WERI-Rb-1 (cell line): ENCODE measurements around the gene ENO3.

Experiments used
- DNase-seq: peaks from one replicate; pipeline ENCODE4 v3.0.0-alpha.2; 2020
- H3K27ac ChIP-seq: fragments of 250-450 bp; sonication (Bioruptor Pico); 2 replicates; pipeline ENCODE4 v1.5.1; 2020; ENCODE audit warnings: mild to moderate bottlenecking, moderate library complexity
- H3K27me3 ChIP-seq: fragments of 250-450 bp; sonication (Bioruptor Pico); 2 replicates; pipeline ENCODE4 v1.5.1; 2021; ENCODE audit warnings: mild to moderate bottlenecking, low read depth, moderate library complexity; ENCODE audit not compliant: insufficient read depth, severe bottlenecking
- H3K36me3 ChIP-seq: fragments of 250-450 bp; sonication (Bioruptor Pico); 2 replicates; pipeline ENCODE4 v1.5.1; 2020; ENCODE audit warnings: mild to moderate bottlenecking, moderate library complexity
- H3K4me3 ChIP-seq: 2 replicates; pipeline ENCODE4 v1.5.1; 2011; ENCODE audit warnings: low read depth, mild to moderate bottlenecking, control low read depth, low read length
- H3K9me3 ChIP-seq: fragments of 250-450 bp; sonication (Bioruptor Pico); 2 replicates; pipeline ENCODE4 v1.5.1; 2021; ENCODE audit warnings: mild to moderate bottlenecking, moderate library complexity; ENCODE audit not compliant: severe bottlenecking
- CTCF ChIP-seq: IDR thresholded peaks from 2 replicates; pipeline ENCODE4 v1.5.1; 2011; ENCODE audit warnings: low read depth, mild to moderate bottlenecking, control low read depth, inconsistent platforms, low read length

Gene ENO3

GRCh38 chr17:4972322-4972721 is 21.4 kb downstream of the ENO3 start:
- no peaks in the 10 kb centered on the region for H3K27me3 ChIP-seq
- no peaks in the 10 kb centered on the region for H3K9me3 ChIP-seq
- DNase-seq: no peak
- peaks cover 59% of the 10 kb centered on the region for H3K36me3 ChIP-seq
- H3K4me3 ChIP-seq: no peak overlapping the region
- no peak overlapping the region for H3K27ac ChIP-seq
- TF ChIP-seq CTCF: no peak

- H3K27me3 ChIP-seq: no peaks in the 10 kb centered on the region
- TF ChIP-seq CTCF: no peak
- no peak overlapping the region for H3K4me3 ChIP-seq
These were observed 21.8 kb downstream of the ENO3 start for GRCh38 chr17:4972752-4973151.

GRCh38 chr17:4973256-4974114 is 22.6 kb downstream of the ENO3 start:
- H3K27me3 ChIP-seq: no peaks in the 10 kb centered on the region
- no peaks in the 10 kb centered on the region for H3K9me3 ChIP-seq
- H3K4me3 ChIP-seq: no peak overlapping the region
- peaks cover 69% of the 10 kb centered on the region for H3K36me3 ChIP-seq
- no peak overlapping the region for H3K27ac ChIP-seq
- TF ChIP-seq CTCF: no peak
- DNase-seq: no peak

More at GRCh38 chr17:4972752-4973151, 21.8 kb downstream of the ENO3 start:
- no peak for DNase-seq
- Histone ChIP-seq H3K36me3 (peaks cover 63% of the 10 kb centered on the region), H3K27ac (no peak overlapping the region), H3K9me3 (no peaks in the 10 kb centered on the region)

GRCh38 chr17:4974115-4974670 is 23.3 kb downstream of the ENO3 start:
- Histone ChIP-seq H3K4me3 (no peak overlapping the region), H3K27ac (no peak overlapping the region), H3K36me3 (peaks cover 69% of the 10 kb centered on the region), H3K27me3 (no peaks in the 10 kb centered on the region), H3K9me3 (no peaks in the 10 kb centered on the region)
- TF ChIP-seq CTCF: no peak
- DNase-seq: no peak

GRCh38 chr17:4978726-4979125 is 27.8 kb downstream of the ENO3 start:
- DNase-seq: no peak
- TF ChIP-seq CTCF: no peak
- no peaks in the 10 kb centered on the region for H3K27me3 ChIP-seq
- no peaks in the 10 kb centered on the region for H3K9me3 ChIP-seq
- H3K4me3 ChIP-seq: no peak overlapping the region
- peaks cover 54% of the 10 kb centered on the region for H3K36me3 ChIP-seq
- no peak overlapping the region for H3K27ac ChIP-seq
